Activated gamma-delta T cell (primary cell): ENCODE results near the gene PTOV1.
"Not testable (repeated sequence)": the region's sequence is repeated elsewhere in the genome, so short reads cannot be mapped to it uniquely, and the experiment has no call there.

Source experiments
- DNase-seq: peaks from one replicate; lab custom pipeline; 2025; lab: John Stamatoyannopoulos, UW

The PTOV1 gene

GRCh38 chr19:49817964-49818648, 32.9 kb upstream of the PTOV1 start, which contains the start of gene MED25:
MED25 (plus strand) TSS chr19:49818289; CDS start chr19:49818342, 53 bp downstream.
- DNase-seq: peak; percentile 77

GRCh38 chr19:49818649-49819370, 32.1 kb upstream of the PTOV1 start:
- DNase-seq: no peak

GRCh38 chr19:49819452-49820115, 31.4 kb upstream of the PTOV1 start:
- not testable (repeated sequence) for DNase-seq

GRCh38 chr19:49820125-49820524, 30.8 kb upstream of the PTOV1 start:
- no peak for DNase-seq

- DNase-seq: no peak
Observed at GRCh38 chr19:49823472-49823871, 27.5 kb upstream of the PTOV1 start.

- no peak for DNase-seq
Observed at GRCh38 chr19:49824662-49825061, 26.3 kb upstream of the PTOV1 start.

GRCh38 chr19:49827034-49827433, 23.9 kb upstream of the PTOV1 start:
- no peak for DNase-seq

GRCh38 chr19:49829200-49829599, 21.8 kb upstream of the PTOV1 start:
- DNase-seq: no peak

- no peak for DNase-seq
Observed at GRCh38 chr19:49829721-49830120, 21.2 kb upstream of the PTOV1 start.

GRCh38 chr19:49830766-49831165, 20.2 kb upstream of the PTOV1 start:
- DNase-seq: no peak

GRCh38 chr19:49831592-49831991, 19.4 kb upstream of the PTOV1 start:
- DNase-seq: no peak

- no peak for DNase-seq
Observed at GRCh38 chr19:49832556-49832955, 18.4 kb upstream of the PTOV1 start.

- DNase-seq: no peak
Observed at GRCh38 chr19:49833599-49833998, 17.4 kb upstream of the PTOV1 start.

- no peak for DNase-seq
Observed at GRCh38 chr19:49835562-49835961, 15.4 kb upstream of the PTOV1 start.

GRCh38 chr19:49836176-49837008, 14.6 kb upstream of the PTOV1 start:
- DNase-seq: no peak

- DNase-seq: no peak
Observed at GRCh38 chr19:49837009-49837310, 14.0 kb upstream of the PTOV1 start.

GRCh38 chr19:49837425-49837824, 13.5 kb upstream of the PTOV1 start:
- DNase-seq: no peak

- DNase-seq: no peak
Observed at GRCh38 chr19:49838885-49839588, 11.9 kb upstream of the PTOV1 start.

- no peak for DNase-seq
Observed at GRCh38 chr19:49839713-49840112, 11.2 kb upstream of the PTOV1 start.

GRCh38 chr19:49840321-49840720, 10.6 kb upstream of the PTOV1 start:
- DNase-seq: no peak

- no peak for DNase-seq
Observed at GRCh38 chr19:49840736-49841249, 10.2 kb upstream of the PTOV1 start.
